ENCODE measurements around the gene SYNPO2. TPM values are rescaled to one million over a fixed set of nuclear protein-coding genes. Genes with fewer than 3 reads are reported as not detected.

SYNPO2 gene
- total and polyA plus RNA-seq, 10 of the 15 experiments (the other 5 are each of a cell fraction or from before 2014, with no cell fraction given), result 0.04 to 0.34 (median 0.28) TPM

- TF ChIP-seq CEBPZ (IDR thresholded peaks at IDR 0.05; ENCODE audit: low read depth, low read length) (no peak), TCF12 (IDR thresholded peaks at IDR 0.05; ENCODE audit: low read depth, low read length) (no peak), CBX3 (IDR thresholded peaks at IDR 0.05; ENCODE audit: borderline replicate concordance, low read depth) (no peak), NR2C2 (IDR thresholded peaks at IDR 0.05; ENCODE audit: borderline replicate concordance, control insufficient read depth, insufficient read length, low read depth) (no peak), SMAD5 (IDR thresholded peaks at IDR 0.05; ENCODE audit: low read depth) (no peak), YBX1 (IDR thresholded peaks at IDR 0.05) (no peak), HDGF (IDR thresholded peaks at IDR 0.05) (no peak), YY1 (IDR thresholded peaks at IDR 0.05; ENCODE audit: low read depth, low read length) (0 out of 2 replicates have a peak, but pooled peaks have one; percentile 28), CREB1 (IDR thresholded peaks at IDR 0.05; ENCODE audit: low read depth) (0 out of 2 replicates have a peak, but pooled peaks have one; percentile 20), EGR1 (IDR thresholded peaks at IDR 0.05; ENCODE audit: borderline replicate concordance in 1 of 2, low read depth in 2 of 2, low read length in 2 of 2) (no peak), SMARCA5 (IDR thresholded peaks at IDR 0.05) (no peak), BCL11A (IDR thresholded peaks at IDR 0.05; ENCODE audit: low read depth, low read length) (no peak), MEF2B (IDR thresholded peaks at IDR 0.05; ENCODE audit: partially characterized antibody, poor library complexity, severe bottlenecking) (no peak), KDM1A (IDR thresholded peaks at IDR 0.05; ENCODE audit: borderline replicate concordance) (no peak), GATAD2B (conservative IDR thresholded peaks at IDR 0.05; ENCODE audit: low read depth) (no peak), ZBED1 (IDR thresholded peaks at IDR 0.05; ENCODE audit: borderline replicate concordance) (no peak)
- TF ChIP-seq, protein P1, sequence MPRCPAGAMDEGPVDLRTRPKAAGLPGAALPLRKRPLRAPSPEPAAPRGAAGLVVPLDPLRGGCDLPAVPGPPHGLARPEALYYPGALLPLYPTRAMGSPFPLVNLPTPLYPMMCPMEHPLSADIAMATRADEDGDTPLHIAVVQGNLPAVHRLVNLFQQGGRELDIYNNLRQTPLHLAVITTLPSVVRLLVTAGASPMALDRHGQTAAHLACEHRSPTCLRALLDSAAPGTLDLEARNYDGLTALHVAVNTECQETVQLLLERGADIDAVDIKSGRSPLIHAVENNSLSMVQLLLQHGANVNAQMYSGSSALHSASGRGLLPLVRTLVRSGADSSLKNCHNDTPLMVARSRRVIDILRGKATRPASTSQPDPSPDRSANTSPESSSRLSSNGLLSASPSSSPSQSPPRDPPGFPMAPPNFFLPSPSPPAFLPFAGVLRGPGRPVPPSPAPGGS (IDR thresholded peaks at IDR 0.05; ENCODE audit: borderline replicate concordance, insufficient read depth, low read depth, low read length, poor library complexity, severe bottlenecking), result no peak
These were observed 149.6 kb downstream of the SYNPO2 start (continued) for GRCh38 chr4:119038116-119038841.

All from GM12878 (cell line).